ENCODE results near the gene COX14.

GRCh38 chr12:50090391-50090790, 21.6 kb upstream of the COX14 start:
- TF ChIP-seq CTCF (IDR thresholded peaks at IDR 0.05) (no peak), POLR2A (IDR thresholded peaks at IDR 0.05) (no peak)

All from thyroid gland (tissue), 4 donors.